ENCODE results near the gene KRTAP10-4.
"Not testable (repeated sequence)": the region's sequence is repeated elsewhere in the genome, so short reads cannot be mapped to it uniquely, and the experiment has no call there.

The KRTAP10-4 gene

DNA sequence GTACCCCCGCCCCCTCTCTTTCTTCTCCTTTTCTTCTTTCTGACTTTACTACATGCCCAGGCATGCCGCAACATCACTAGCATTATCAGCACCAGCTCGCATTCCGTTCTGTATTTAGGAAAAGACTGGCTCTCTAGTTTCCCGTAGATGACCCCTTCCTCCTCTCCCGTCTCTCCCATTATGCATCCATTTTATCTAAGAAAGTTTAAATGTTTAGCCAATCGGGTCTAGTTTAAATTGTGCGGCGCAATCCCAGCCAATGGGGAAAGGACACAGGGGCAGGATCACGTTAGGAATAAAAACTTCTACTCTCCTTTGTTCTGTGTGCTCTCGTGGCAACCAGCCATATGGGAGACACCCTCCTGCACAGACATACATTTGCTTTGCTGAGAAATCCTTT, 24.5 kb downstream of the KRTAP10-4 start:
- no peak for DNase-seq (ENCODE audit: low read depth in 3 of 3, low spot score in 1 of 3)

DNA sequence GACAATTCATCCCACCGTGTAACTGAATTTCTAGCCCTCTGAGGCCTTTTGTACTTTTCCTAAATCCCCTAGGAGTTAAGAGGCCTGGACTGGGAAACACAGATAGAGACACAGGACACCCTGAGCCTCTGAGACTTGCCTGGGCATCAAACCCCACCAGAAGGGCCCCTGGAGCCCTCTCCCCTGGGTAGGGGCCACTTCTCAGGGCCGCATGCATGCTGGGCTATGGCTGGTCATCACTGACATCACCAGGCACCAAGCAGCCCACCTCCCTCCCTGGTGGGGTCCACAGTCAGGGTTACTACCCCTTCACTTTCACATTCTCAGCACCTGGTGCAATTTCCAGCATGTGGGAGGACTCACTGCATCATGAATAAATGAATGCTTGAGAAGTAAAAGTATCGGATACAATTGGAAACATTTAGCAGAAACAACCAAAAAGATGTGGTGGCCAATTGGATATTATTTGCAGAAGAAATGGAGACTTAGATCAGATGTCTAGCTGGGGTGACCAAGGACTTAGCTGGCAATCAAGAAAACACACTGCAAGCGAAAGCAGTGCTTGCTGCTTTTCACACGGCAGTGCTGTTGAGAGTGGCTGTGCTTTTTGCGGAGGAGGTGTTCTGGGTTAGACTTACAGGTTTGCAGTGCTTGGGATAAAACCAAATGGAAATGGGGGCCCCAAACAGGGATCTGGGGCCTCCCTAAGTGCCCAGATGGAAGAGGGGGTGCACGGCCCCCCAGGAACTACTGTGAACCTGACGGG, 25.9 kb downstream of the KRTAP10-4 start:
- no peak for DNase-seq (ENCODE audit: low read depth in 3 of 3, low spot score in 1 of 3)

DNA sequence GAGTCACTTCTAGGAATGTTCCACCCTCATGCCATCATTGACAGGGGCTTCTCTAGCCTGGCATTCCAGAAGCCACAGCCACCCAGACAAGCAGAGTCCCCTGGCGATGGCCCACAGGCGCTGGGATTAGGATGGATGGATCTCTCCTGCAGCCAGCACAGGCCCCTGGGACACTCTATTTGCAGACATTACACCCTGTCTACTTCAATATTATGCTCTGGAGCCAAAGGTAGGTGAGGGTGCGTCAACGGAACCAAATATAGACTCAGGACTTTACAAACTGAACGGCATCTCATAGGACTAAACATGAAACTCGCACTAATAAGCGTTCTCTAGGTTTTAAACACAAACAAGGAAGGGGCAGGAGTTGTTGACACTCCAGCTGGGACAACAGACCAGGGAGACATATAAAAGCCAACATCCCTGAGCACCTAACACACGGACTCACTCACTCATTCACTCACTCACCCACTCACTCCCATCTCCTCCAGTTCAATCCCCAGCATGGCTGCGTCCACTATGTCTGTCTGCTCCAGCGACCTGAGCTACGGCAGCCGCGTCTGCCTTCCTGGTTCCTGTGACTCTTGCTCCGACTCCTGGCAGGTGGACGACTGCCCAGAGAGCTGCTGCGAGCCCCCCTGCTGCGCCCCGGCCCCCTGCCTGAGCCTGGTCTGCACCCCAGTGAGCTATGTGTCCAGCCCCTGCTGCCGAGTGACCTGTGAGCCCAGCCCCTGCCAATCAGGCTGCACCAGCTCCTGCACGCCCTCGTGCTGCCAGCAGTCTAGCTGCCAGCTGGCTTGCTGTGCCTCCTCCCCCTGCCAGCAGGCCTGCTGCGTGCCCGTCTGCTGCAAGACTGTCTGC, 26.8 kb downstream of the KRTAP10-4 start, which contains the start of gene KRTAP10-7:
KRTAP10-7 (plus strand) TSS at position 480 of the 861 bp plus-strand sequence; CDS start at position 505, 25 bp downstream.
- DNase-seq (ENCODE audit: low read depth in 3 of 3, low spot score in 1 of 3) = not testable (repeated sequence)

DNA sequence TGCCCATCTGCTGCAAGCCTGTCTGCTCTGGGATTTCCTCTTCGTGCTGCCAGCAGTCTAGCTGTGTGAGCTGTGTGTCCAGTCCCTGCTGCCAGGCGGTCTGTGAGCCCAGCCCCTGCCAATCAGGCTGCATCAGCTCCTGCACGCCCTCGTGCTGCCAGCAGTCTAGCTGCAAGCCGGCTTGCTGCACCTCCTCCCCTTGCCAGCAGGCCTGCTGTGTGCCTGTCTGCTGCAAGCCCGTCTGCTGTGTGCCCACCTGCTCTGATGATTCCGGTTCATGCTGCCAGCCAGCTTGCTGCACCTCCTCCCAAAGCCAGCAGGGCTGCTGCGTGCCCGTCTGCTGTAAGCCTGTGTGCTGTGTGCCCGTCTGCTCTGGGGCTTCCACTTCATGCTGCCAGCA, 27.6 kb downstream of the KRTAP10-4 start:
- not testable (repeated sequence) for DNase-seq (ENCODE audit: low read depth in 3 of 3, low spot score in 1 of 3)

DNA sequence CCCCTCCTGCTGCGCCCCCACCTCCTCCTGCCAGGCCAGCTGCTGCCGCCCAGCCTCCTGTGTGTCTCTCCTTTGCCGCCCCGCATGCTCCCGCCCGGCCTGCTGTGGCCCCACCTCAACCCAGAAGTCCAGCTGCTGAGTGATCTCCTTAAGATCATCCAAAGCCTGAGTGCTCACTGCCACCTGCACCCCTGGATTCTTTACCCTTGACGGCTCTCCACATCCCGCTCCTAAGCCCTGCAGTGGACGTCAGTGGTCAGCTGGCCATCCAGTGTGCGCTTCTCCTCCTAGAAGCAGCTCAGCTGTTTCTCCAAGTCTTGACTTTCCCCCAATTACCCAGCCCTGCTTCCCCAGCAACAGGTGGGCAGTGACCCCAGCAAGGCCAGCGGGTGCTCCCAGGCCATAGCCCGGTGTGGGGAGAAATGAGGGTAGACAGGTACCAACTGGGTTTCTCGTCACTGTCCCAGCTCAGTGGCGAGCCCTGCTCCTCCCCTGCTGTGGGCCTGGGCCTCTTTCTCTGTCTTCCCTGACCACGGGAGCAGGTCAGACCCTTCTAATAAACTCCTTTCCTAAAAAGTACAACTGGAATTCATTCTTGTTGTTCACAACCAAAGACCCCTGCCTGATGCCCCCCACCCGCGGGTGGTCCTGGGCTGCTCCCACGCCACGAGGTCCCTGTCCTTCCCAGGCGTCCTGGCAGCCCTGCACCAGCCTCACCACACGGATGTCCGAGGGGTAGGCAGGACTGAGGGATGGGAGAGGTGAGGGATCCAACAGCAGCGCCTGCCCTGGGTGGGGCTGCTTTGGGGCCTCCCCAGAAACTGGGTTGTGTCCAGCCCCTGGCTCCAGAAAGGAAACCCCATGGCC, 28.3 kb downstream of the KRTAP10-4 start:
- no peak for DNase-seq (ENCODE audit: low read depth in 3 of 3, low spot score in 1 of 3)

DNA sequence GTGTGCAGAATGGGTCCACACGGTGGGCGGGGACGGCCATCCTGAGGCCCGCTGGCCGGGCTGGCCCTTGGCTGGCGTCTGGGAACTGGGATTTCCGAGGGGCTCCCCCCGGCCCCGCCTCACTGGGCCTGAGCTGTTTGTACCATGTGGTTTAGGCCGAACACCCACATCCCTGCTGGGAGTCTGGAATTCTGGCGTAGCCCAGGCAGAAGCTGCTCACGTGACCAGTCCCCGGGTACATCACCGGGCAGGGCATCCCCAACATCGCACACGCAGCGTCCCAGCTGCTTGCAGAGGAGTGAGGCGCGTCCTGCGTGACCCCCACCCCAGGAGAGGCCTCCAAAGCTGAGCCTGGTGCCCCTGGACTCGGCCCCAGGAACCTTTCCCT, 28.9 kb downstream of the KRTAP10-4 start:
- no peak for DNase-seq (ENCODE audit: low read depth in 3 of 3, low spot score in 1 of 3)

DNA sequence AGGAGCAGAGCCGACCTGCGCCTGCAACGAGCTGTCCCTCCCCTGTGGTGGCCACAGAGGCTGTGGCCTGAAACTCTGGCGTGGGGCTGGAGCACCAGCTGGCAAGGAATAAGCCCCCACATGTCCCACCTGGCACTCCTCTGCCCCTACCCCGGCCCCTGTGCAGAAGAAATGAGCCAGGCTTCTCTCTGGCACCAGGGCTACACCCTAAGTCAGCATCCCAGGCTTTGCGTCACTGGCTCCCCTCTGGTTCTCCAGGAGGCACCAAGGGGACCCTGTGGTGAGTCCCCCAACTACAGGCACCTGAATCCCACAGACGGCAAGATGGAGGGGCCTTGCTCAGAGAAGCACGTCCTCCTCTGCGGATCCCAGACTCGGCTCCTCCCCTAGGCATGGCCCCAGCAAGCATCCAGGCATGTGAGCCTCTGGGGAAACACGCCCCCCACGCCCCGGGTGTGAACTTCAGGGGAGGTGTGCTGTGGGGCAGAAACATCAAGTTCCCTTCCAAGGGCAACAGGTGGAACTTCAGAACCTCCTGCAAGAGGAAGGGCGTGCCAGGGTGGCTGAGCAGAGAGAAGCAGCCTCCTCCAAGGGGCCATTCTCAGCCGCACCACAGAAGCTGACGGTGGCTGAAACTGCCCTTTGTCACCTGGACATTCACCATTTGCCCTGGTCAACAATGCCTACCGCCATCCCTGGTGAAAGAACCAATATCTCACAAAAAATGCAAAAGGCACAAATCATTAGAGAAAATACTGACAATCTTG, 29.8 kb downstream of the KRTAP10-4 start:
- DNase-seq (ENCODE audit: low read depth in 3 of 3, low spot score in 1 of 3) = no peak

DNA sequence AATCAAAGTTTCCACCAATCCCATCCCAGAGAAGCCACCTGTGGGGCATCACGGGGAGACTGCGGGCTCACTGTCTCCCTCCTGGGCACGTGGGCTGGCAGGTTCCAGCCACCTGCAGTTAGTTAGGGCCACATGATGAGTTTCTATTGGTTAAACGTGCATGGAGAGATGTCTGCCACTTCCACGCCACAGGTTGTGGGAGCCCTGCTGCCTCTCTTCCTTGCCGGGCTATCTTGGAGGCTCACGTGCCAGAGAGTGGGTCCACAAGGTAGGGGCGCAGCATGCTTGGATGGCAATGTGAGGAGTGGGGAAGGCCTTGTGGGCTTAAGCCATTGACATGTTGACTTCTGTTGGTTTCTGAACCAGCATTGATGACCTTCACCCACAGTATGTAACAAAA, 30.4 kb downstream of the KRTAP10-4 start:
- no peak for DNase-seq (ENCODE audit: low read depth in 3 of 3, low spot score in 1 of 3)

DNA sequence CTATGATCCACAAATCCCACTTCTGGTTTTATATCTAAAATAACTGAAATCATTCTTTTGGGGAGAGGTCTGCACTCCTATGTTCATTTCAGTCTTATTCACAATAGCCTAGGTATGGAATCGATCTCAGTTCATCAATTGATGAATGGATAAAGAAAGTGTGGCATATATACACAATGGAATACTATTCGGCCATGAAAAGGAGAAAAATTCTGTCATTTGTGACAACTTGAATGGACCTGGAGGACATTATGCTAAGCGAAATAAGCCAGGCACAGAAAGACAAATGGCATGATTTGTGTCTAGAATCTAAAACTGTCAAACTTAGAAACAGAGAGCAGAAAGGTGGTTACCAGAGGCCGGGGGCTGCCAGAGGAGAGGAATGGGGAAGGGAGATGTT, 33.0 kb downstream of the KRTAP10-4 start:
- DNase-seq (ENCODE audit: low read depth in 3 of 3, low spot score in 1 of 3) = no peak

DNA sequence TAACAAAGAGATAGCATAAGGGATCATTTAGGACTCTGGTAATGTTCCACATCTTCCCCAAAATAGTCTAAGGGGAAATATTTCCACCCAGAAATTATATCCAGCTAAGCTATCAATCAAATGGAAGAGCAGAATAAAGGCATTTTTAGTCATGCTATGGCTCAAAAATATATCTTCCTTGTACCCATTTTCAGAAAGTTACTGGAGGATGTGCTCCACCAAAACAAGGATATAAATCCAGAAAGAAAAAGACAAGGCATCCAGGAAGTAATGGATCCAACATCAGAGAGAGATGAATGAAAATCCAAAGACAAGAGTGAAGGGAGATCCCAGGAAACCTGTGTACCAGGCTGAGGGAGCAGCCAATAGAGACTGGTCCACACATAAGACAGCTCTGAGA, 35.7 kb downstream of the KRTAP10-4 start:
- no peak for DNase-seq (ENCODE audit: low read depth in 3 of 3, low spot score in 1 of 3)

DNA sequence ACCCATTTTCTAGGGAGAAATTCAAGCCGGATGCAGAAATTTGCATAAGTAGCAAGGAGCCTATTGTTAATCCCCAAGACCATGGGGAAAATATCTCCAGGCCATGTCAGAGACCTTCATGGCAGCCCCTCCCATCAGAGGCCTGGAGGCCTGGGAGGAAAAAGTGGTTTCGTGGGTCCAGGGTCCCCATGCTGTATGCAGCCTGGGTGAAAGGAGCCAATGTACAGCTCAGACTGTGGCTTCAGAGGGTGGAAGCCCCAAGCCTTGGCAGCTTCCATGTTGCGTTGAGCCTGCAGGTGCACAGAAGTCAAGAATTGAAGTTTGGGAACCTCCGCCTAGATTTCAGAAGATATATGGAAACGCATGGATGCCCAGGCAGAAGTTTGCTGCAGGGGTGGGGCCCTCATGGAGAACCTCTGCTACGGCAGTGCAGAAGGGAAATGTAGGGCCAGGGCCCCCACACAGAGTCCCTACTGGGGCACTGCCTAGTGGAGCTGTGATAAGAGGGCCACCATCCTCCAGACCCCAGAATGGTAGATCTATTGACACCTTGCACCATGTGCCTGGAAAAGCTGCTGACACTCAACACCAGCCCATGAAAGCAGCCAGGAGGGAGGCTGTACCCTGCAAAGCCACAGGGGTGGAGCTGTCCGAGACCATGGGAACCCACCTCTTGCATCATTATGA, 36.8 kb downstream of the KRTAP10-4 start:
- DNase-seq (ENCODE audit: low read depth in 3 of 3, low spot score in 1 of 3) = not testable (repeated sequence)

DNA sequence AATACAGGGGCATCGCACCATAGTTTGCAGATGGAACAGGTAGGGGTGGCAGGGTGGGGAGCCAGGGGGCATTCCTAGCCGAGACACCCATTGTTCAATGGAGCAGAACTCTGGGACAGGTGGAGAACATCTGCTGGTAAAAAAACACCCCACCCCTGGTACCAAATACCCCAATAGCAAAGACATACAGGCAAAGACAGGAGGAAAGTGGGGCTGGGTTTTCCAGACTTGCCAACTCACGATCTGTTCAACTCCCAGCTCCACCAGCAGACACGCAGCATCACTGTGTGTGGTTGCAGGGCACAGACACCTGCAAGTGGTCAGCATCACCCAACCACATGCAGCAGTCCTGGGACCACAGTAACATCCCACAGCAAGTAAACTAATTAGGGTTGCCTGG, 38.0 kb downstream of the KRTAP10-4 start:
- no peak for DNase-seq (ENCODE audit: low read depth in 3 of 3, low spot score in 1 of 3)

DNA sequence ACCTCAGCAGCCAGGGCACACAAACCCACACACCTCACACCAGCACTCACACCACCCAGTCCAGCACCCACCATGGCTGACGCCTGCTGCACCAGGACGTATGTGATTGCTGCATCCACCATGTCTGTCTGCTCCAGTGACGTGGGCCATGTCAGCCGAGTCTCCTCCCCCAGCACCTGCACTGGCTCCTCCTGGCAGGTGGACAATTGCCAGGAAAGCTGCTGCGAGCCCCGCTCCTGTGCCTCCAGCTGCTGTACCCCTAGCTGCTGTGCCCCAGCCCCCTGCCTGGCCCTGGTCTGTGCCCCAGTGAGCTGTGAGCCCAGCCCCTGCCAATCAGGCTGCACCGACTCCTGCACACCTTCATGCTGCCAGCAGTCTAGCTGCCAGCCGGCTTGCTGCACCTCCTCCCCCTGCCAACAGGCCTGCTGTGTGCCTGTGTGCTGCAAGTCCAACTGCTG, 38.5 kb downstream of the KRTAP10-4 start, which contains the start of gene KRTAP10-8:
KRTAP10-8 (plus strand) TSS at position 51 of the 458 bp plus-strand sequence; CDS start at position 73, 22 bp downstream.
- DNase-seq (ENCODE audit: low read depth in 3 of 3, low spot score in 1 of 3) = no peak

DNA sequence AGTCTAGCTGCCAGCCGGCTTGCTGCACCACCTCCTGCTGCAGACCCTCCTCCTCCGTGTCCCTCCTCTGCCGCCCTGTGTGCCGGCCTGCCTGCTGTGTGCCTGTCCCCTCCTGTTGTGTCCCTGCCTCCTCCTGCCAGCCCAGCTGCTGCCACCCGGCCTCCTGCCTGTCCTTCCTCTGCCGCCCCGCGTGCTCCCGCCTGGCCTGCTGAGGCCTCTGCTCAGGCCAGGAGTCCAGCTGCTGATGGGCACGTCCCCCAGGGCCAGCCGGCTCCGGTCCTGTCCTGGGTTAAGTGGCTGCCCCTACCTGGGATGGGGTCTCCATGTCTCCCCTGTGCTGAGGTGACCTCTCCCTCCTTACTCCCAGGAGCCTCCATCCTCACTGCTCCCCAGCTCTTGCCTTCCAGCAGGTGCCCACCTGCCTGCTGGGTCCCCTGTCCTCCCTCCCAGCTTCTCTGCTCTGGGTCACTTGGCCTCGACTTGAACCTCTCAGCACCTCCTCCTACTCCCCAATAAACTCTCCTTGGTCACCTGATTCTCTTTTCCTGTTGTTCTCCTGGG, 39.2 kb downstream of the KRTAP10-4 start:
- DNase-seq (ENCODE audit: low read depth in 3 of 3, low spot score in 1 of 3) = no peak

DNA sequence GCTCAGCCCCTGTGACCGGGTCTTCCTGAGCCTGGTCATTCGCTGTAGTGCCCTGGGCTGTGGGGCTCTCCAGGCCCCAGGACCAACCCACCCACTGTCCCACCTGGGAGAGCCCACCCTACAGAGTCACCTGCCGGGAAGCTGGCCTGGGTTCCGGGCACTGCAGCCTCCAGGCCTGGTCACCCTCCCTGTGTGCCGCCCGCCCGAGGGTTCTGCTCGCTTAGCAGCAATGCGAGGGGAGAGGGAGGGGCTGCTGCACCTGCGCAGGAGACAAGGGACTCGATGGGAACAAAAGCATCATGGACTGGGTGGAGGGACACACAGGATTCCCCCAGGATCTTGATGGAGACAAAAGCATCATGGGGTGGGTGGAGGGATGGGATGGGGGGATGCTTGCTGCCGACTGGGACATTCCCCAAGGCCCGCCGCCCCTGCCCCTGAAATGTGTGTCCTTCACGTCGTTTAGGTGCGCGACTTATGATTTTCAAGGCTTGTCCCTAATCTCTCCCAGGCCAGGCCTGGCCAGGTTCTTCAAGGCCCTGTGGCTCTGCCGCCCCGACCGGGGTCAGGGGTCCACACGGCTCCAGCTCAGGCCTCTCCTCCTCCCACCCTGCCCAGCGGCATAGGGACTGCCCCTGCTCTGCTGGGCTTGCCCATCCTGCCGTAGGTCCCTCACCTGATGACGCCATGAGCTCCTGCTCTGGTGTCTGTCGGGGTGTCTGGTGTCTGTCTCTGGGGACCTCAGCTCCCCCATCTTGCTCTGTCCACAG, 40.0 kb downstream of the KRTAP10-4 start:
- DNase-seq (ENCODE audit: low read depth in 3 of 3, low spot score in 1 of 3) = no peak

DNA sequence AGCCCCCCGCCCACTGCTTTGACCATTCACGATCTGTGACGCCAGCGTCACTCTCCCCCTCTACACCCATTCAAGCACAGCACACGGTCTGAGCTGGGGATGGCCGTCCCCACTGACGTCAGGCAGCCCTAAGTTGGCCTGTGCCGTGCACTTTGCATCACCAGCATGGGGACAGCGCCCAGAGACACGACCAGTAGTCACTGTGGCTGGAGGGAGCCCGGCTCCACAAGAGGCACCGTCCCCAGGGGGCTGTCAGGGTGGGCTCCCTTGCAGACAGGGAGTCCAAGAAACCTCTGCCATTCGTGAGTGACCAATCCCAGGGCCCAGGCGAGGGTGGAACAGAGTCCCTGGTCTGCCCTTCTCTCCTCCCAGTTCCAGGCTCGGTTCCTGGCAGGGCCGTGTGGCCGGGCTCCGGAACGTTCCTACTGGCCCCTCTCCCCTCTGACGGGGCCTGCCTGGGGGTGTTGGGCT, 40.7 kb downstream of the KRTAP10-4 start:
- DNase-seq (ENCODE audit: low read depth in 3 of 3, low spot score in 1 of 3) = no peak

DNA sequence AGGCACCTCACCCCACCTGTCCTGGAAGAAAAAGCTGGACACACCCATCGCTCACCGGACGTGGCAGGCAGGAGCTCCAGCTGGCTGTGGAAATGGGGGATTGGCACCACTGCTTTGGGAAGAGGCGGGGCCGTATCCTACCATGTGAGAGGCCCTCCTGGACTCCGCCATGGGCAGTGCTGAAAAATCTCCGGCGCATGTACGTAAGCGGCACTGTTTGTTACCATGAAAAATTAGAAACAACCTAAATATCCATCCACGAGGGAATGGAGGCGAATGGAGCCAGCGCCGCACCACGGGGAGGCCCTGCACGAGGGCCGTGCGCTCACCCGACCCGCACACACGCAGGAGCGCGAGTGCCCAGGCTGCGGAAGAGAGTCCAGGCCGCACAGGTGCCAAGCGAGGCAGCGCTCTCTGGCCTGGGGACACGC, 41.4 kb downstream of the KRTAP10-4 start:
- no peak for DNase-seq (ENCODE audit: low read depth in 3 of 3, low spot score in 1 of 3)

DNA sequence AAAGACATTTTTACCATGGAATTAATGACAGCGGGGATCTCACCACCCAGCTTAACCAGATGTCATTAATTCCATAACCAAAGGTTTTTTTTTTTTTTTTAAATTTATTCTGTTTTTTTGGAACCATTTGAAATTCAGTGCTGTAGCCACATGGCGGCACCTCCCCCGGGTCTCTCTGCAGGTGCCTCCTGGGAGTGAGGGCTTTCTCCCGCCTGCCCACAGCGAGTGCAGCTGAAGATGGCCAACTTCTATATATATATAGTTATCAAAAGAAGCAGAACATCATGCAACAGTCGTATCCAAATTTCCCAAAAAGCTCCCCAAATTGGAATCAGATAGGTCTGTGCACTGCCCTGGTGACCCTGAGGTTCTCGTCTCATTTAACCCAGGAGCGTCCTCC, 41.9 kb downstream of the KRTAP10-4 start:
- DNase-seq (ENCODE audit: low read depth in 3 of 3, low spot score in 1 of 3) = no peak

Data from stimulated activated CD4-positive, alpha-beta T cell treated with anti-CD3 and anti-CD28 coated beads, TNF-alpha, amount 100 ng/mL, for 1 hour (primary cell).